Keratinocyte (primary cell): ENCODE results near the gene IFNB1. TPM values are rescaled to one million over a fixed set of nuclear protein-coding genes. Genes with fewer than 3 reads are reported as not detected.

Experiments used
- DNase-seq: peaks from one replicate; pipeline ENCODE4 v3.0.0-alpha.2; 2011; ENCODE audit warnings: low read depth, missing footprints, low spot score
- FAIRE-seq: peaks from 2 replicates; lab custom pipeline; 2011; peaks lifted over from hg19 to GRCh38; lab: Jason Lieb, UNC
- H2AFZ ChIP-seq: 2 replicates; pipeline ENCODE4 v1.6.0; 2012; ENCODE audit warnings: low read length, control low read depth, inconsistent platforms; ENCODE audit not compliant: control insufficient read depth
- H3K27ac ChIP-seq: 2 replicates; pipeline ENCODE4 v1.5.1; 2011; ENCODE audit warnings: low read length; ENCODE audit not compliant: control insufficient read depth, insufficient read depth
- H3K27me3 ChIP-seq: 3 replicates; pipeline ENCODE4 v1.6.0; 2011; ENCODE audit warnings: low read length; ENCODE audit not compliant: control insufficient read depth, insufficient read depth; ENCODE audit errors: extremely low read depth
- H3K36me3 ChIP-seq, 2 experiments: 2 replicates in 1 of 2; 3 replicates in 1 of 2; pipeline ENCODE4 v1.5.1; 2011; ENCODE audit warnings: low read length in 2 of 2, mild to moderate bottlenecking in 1 of 2; ENCODE audit not compliant: control insufficient read depth in 2 of 2, insufficient read depth in 2 of 2; ENCODE audit errors: extremely low read depth in 1 of 2
- H3K4me1 ChIP-seq: 3 replicates; pipeline ENCODE4 v1.5.1; 2011; ENCODE audit warnings: low read length; ENCODE audit not compliant: control insufficient read depth, insufficient read depth; ENCODE audit errors: extremely low read depth
- H3K4me2 ChIP-seq: 3 replicates; pipeline ENCODE4 v1.6.0; 2011; ENCODE audit warnings: low read depth, low read length; ENCODE audit not compliant: control insufficient read depth, insufficient read depth; ENCODE audit errors: extremely low read depth
- H3K4me3 ChIP-seq, 3 experiments: fragments of 200-600 bp in 1 of 3; sonication (generic) in 1 of 3; 2 replicates in 2 of 3; 3 replicates in 1 of 3; pipeline ENCODE4 v1.5.1; 2011 to 2016; ENCODE audit warnings: low read length in 3 of 3, mild to moderate bottlenecking in 3 of 3, control low read depth in 2 of 3, inconsistent platforms in 1 of 3, low read depth in 1 of 3, mixed read lengths in 1 of 3, mixed run types in 1 of 3, moderate library complexity in 1 of 3; ENCODE audit not compliant: control insufficient read depth in 2 of 3, insufficient read depth in 2 of 3; ENCODE audit errors: extremely low read depth in 1 of 3
- H3K79me2 ChIP-seq: 2 replicates; pipeline ENCODE4 v1.6.0; 2012; ENCODE audit warnings: low read length; ENCODE audit not compliant: control insufficient read depth, insufficient read depth
- H3K9ac ChIP-seq: 3 replicates; pipeline ENCODE4 v1.6.0; 2011; ENCODE audit warnings: low read length; ENCODE audit not compliant: control insufficient read depth, insufficient read depth; ENCODE audit errors: extremely low read depth
- H3K9me1 ChIP-seq: 3 replicates; pipeline ENCODE4 v1.6.0; 2011; ENCODE audit warnings: low read length; ENCODE audit not compliant: control insufficient read depth, insufficient read depth; ENCODE audit errors: extremely low read depth
- H3K9me3 ChIP-seq: 2 replicates; pipeline ENCODE4 v1.5.1; 2012; ENCODE audit warnings: low read depth, low read length; ENCODE audit not compliant: control insufficient read depth
- H4K20me1 ChIP-seq: 3 replicates; pipeline ENCODE4 v1.6.0; 2011; ENCODE audit warnings: low read length; ENCODE audit not compliant: control insufficient read depth, insufficient read depth; ENCODE audit errors: extremely low read depth
- CTCF ChIP-seq, 3 experiments: IDR thresholded peaks in 1 of 3; conservative IDR thresholded peaks in 1 of 3; optimal IDR thresholded peaks in 1 of 3; 2 replicates in 2 of 3; 3 replicates in 1 of 3; pipeline versions ENCODE3 to v1.5.1; 2011; ENCODE audit warnings: low read length in 3 of 3, mild to moderate bottlenecking in 3 of 3, moderate library complexity in 2 of 3, control low read depth in 1 of 3, inconsistent platforms in 1 of 3; ENCODE audit not compliant: insufficient read depth in 2 of 3; ENCODE audit errors: extremely low read depth in 1 of 3
- EZH2 ChIP-seq: IDR thresholded peaks from one replicate; pipeline ENCODE4 v1.6.1; 2012; ENCODE audit warnings: inconsistent platforms, mild to moderate bottlenecking, low read length, moderate library complexity
- dilution Hi-C: fragments of 300-500 bp; cut with MboI; formaldehyde crosslinking; loops from one replicate; pipeline ENCODE4 v1.7.0; 2020; ENCODE audit warnings: low sequenced_read_pairs; ENCODE audit not compliant: extremely low pct_ligation_motif_present
- polyA plus RNA-seq, 5 experiments: library from polyadenylated mRNA; depleted of rRNA in 3 of 5; stranded (reverse) in 3 of 5; stranded (forward) in 1 of 5; unstranded in 1 of 5; fragments of >200 nt; gene quantifications; 1 replicate in 1 of 5; 2 replicates in 3 of 5; 3 replicates in 1 of 5; pipeline versions ENCODE4 v1.2.1 to v1.2.3, GENCODE V29; 2011 to 2012; ENCODE audit warnings: missing spikeins in 2 of 5, low read depth in 1 of 5, low replicate concordance in 1 of 5

IFNB1 gene
- polyA plus RNA-seq, 1 donor (not counting 4 experiments of a cell fraction or from before 2014, with no cell fraction given) = 0.07 TPM

GRCh38 chr9:21096172-21096900 lies 18.6 kb upstream of the IFNB1 start:
- H3K9ac ChIP-seq = peak overlapping the region; percentile 62
- no peaks in the 10 kb centered on the region for H4K20me1 ChIP-seq
- no peaks in the 10 kb centered on the region for H3K36me3 ChIP-seq
- H3K27me3 ChIP-seq = no peaks in the 10 kb centered on the region
- H3K4me1 ChIP-seq = peaks cover 16% of the 10 kb centered on the region
- peak; percentile 93 for FAIRE-seq
- peak overlapping the region; percentile 26 to 68 (median 50) for H3K4me3 ChIP-seq
- peak overlapping the region; percentile 91 for H3K4me2 ChIP-seq
- peak overlapping the region; percentile 77 for H3K27ac ChIP-seq
- TF ChIP-seq CTCF (optimal IDR thresholded peaks at IDR 0.05 in 1 of 3, IDR thresholded peaks at IDR 0.05 in 1 of 3, conservative IDR thresholded peaks at IDR 0.05 in 1 of 3; ENCODE audit: extremely low read depth in 1 of 3, insufficient read depth in 2 of 3, low read length in 3 of 3) (no peak), EZH2 (no peak)
- H3K79me2 ChIP-seq = no peaks in the 10 kb centered on the region
- H3K9me3 ChIP-seq = no peaks in the 10 kb centered on the region
- H3K9me1 ChIP-seq = no peaks in the 10 kb centered on the region
- dilution Hi-C loops = no loop called here
- H2AFZ ChIP-seq = peak overlapping the region; percentile 96
- DNase-seq = peak; percentile 4

DNA sequence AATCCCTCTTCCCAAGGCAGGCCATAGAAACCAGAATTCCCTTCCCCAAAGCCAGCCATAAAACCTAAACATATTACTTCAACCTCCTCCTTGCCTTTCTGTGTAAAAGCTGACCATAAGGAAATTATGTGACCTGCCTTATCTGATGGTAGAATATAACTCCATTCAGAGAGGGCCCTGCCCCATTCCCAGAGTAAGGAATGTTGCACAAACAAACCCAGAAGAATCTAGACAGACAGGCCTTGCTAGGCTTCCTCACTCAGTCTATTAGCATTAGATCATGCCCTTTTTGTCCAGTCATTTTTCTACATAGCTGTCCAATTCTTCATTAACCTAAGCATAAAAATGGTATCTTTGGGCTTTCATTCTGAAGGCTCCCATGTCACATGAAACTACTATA lies 17.8 kb upstream of the IFNB1 start:
- DNase-seq = no peak
- Histone ChIP-seq H3K36me3 (no peaks in the 10 kb centered on the region), H3K9me3 (no peaks in the 10 kb centered on the region), H3K4me1 (peaks cover 16% of the 10 kb centered on the region), H3K9ac (no peak overlapping the region), H2AFZ (no peak overlapping the region), H3K79me2 (no peaks in the 10 kb centered on the region), H4K20me1 (no peaks in the 10 kb centered on the region), H3K27me3 (no peaks in the 10 kb centered on the region), H3K27ac (peak overlapping the region; percentile 77), H3K4me3 (peak overlapping the region in 1 of 3 experiments; percentile 26), H3K4me2 (peak overlapping the region; percentile 91), H3K9me1 (no peaks in the 10 kb centered on the region)
- no peak for TF ChIP-seq EZH2
- TF ChIP-seq CTCF (optimal IDR thresholded peaks at IDR 0.05 in 1 of 3, IDR thresholded peaks at IDR 0.05 in 1 of 3, conservative IDR thresholded peaks at IDR 0.05 in 1 of 3; ENCODE audit: extremely low read depth in 1 of 3, insufficient read depth in 2 of 3, low read length in 3 of 3) = no peak
- peak; percentile 81 for FAIRE-seq
- dilution Hi-C loops = no loop called here
